Sigmoid colon (tissue), 4 donors: ENCODE results near the gene TTC9C.
"Not testable (repeated sequence)": the region's sequence is repeated elsewhere in the genome, so short reads cannot be mapped to it uniquely, and the experiment has no call there.

Experiments used
- CTCF ChIP-seq, 4 experiments: fragments of 450-650 bp in 3 of 4; fragments of 200-600 bp in 1 of 4; IDR thresholded peaks; one replicate each; pipeline ENCODE4 v1.5.1; 2016 to 2019; ENCODE audit warnings: antibody characterized with exemption in 4 of 4, mild to moderate bottlenecking in 3 of 4, moderate library complexity in 2 of 4
- POLR2AphosphoS5 ChIP-seq, 4 donors: sonication (generic); formaldehyde crosslinking; IDR thresholded peaks; one replicate each; pipeline ENCODE4 v1.6.1; 2017; ENCODE audit warnings: antibody characterized with exemption in 4 of 4

- not testable (repeated sequence) for TF ChIP-seq CTCF, POLR2AphosphoS5 (IDR thresholded peaks at IDR 0.05)
Observed at GRCh38 chr11:62703921-62704320, 24.4 kb upstream of the TTC9C start.
